K562 (cell line): ENCODE data around the gene PIM3. TPM values are rescaled to one million over a fixed set of nuclear protein-coding genes. Genes with fewer than 3 reads are reported as not detected.

Source experiments
- ATAC-seq: fragments of 200-7000 bp; cut with Tn5 transposase; 3 replicates; pipeline ENCODE4 v1.9.1; 2020; ENCODE audit warnings: moderate library complexity
- BruUV-seq: library from RNA; stranded (reverse); fragments of 400-500 nt; replicated peaks from 2 replicates; lab custom pipeline; 2021; lab: Mats Ljungman, UMichigan
- CTCF ChIA-PET: fragments of 300-600 bp; formaldehyde crosslinking; extraction: SDS; loops from one replicate; lab custom pipeline; 2021; ENCODE audit warnings: low intra/inter-chr PET ratio; lab: Yijun Ruan, JAX
- POLR2A ChIA-PET: fragments of 300-600, 350-650 bp; sonication (Branson Sonifier 250); formaldehyde crosslinking; extraction: SDS; loops from one replicate; lab custom pipeline; 2021; ENCODE audit warnings: antibody characterized with exemption, inconsistent platforms; lab: Yijun Ruan, JAX
- DNase-seq, 4 experiments: peaks; one replicate each; pipeline versions ENCODE4 v3.0.0 to v3.0.0-alpha.2; 2011 to 2018; ENCODE audit warnings: low spot score in 3 of 4, mixed read lengths in 3 of 4; ENCODE audit errors: extremely low read depth in 1 of 4
- FAIRE-seq: peaks from 2 replicates; lab custom pipeline; 2011; peaks lifted over from hg19 to GRCh38; lab: Jason Lieb, UNC
- H2AFZ ChIP-seq: 2 replicates; pipeline ENCODE4 v1.6.0; 2011; ENCODE audit warnings: low read depth, low read length, control low read depth, inconsistent platforms
- H3K27ac ChIP-seq: fragments of 200-600 bp; 3 replicates; pipeline ENCODE4 v1.8.0; 2011; ENCODE audit warnings: low read depth, mild to moderate bottlenecking, control low read depth, inconsistent platforms, low read length, moderate library complexity, mixed read lengths; ENCODE audit errors: extremely low read depth
- H3K27me3 ChIP-seq, 2 experiments: fragments of 300-600 bp in 1 of 2; 2 replicates in 1 of 2; 3 replicates in 1 of 2; pipeline versions ENCODE4 v1.6.0 to v1.8.0; 2011; ENCODE audit warnings: inconsistent platforms in 2 of 2, low read length in 2 of 2, mild to moderate bottlenecking in 1 of 2, mixed read lengths in 1 of 2, moderate library complexity in 1 of 2; ENCODE audit not compliant: control insufficient read depth in 2 of 2, insufficient read depth in 2 of 2
- H3K36me3 ChIP-seq: fragments of 300-600 bp; 3 replicates; pipeline ENCODE4 v1.8.0; 2011; ENCODE audit warnings: mild to moderate bottlenecking, low read length, inconsistent platforms; ENCODE audit not compliant: control insufficient read depth, insufficient read depth
- H3K4me1 ChIP-seq, 2 experiments: fragments of 200-600 bp in 1 of 2; replicated peaks in 1 of 2; 2 replicates in 1 of 2; 3 replicates in 1 of 2; pipeline versions ENCODE4 v1.5.1 to v1.8.0; 2011; ENCODE audit warnings: inconsistent platforms in 2 of 2, low read length in 2 of 2, mild to moderate bottlenecking in 1 of 2, mixed read lengths in 1 of 2, moderate library complexity in 1 of 2; ENCODE audit not compliant: control insufficient read depth in 2 of 2, insufficient read depth in 2 of 2
- H3K4me2 ChIP-seq: 2 replicates; pipeline ENCODE4 v1.6.1; 2011; ENCODE audit warnings: low read length, control low read depth, inconsistent platforms, mixed read lengths; ENCODE audit not compliant: insufficient read depth
- H3K4me3 ChIP-seq: fragments of 200-600 bp; sonication (generic), shearing (Covaris generic); 2 replicates; pipeline ENCODE4 v1.5.1; 2016; ENCODE audit warnings: control low read depth, inconsistent platforms
- H3K79me2 ChIP-seq: fragments of 200-600 bp; 3 replicates; pipeline ENCODE4 v1.8.0; 2011; ENCODE audit warnings: low read length, inconsistent platforms; ENCODE audit not compliant: control insufficient read depth, insufficient read depth
- H3K9ac ChIP-seq, 2 experiments: 2 replicates each; pipeline versions ENCODE4 v1.6.0 to v1.6.1; 2011; ENCODE audit warnings: low read depth in 2 of 2, low read length in 2 of 2, control low read depth in 1 of 2, inconsistent platforms in 1 of 2, mild to moderate bottlenecking in 1 of 2, mixed read lengths in 1 of 2; ENCODE audit not compliant: insufficient read depth in 1 of 2
- H3K9me1 ChIP-seq: one replicate; pipeline ENCODE4 v1.6.0; 2011; ENCODE audit warnings: inconsistent platforms, mild to moderate bottlenecking, low read length, moderate library complexity; ENCODE audit not compliant: control insufficient read depth, insufficient read depth
- H3K9me3 ChIP-seq: replicated peaks from 2 replicates; pipeline ENCODE4 v1.5.1; 2011; ENCODE audit warnings: low read depth, low read length, inconsistent platforms; ENCODE audit not compliant: control insufficient read depth, insufficient read depth
- H4K20me1 ChIP-seq: replicated peaks from 2 replicates; pipeline ENCODE4 v1.6.1; 2011; ENCODE audit warnings: low read length, inconsistent platforms, mixed read lengths; ENCODE audit not compliant: control insufficient read depth, insufficient read depth
- AFF4 ChIP-seq: sonication (generic); formaldehyde crosslinking; IDR thresholded peaks from 2 replicates; pipeline ENCODE4 v1.8.0; 2023; ENCODE audit warnings: mild to moderate bottlenecking, missing genetic modification reagents
- ETV6 ChIP-seq, 3 experiments: fragments of 150-350 bp in 1 of 3; sonication (generic) in 1 of 3; formaldehyde crosslinking in 1 of 3; IDR thresholded peaks; 2 replicates each; pipeline versions ENCODE4 v1.6.1 to v1.8.0; 2014 to 2022; ENCODE audit warnings: borderline replicate concordance in 2 of 3, low read depth in 2 of 3, antibody characterized with exemption in 1 of 3, low read length in 1 of 3, mild to moderate bottlenecking in 1 of 3, missing genetic modification reagents in 1 of 3
- NCOR1 ChIP-seq: fragments of 450-650 bp; IDR thresholded peaks from 2 replicates; pipeline ENCODE4 v1.6.1; 2016; ENCODE audit warnings: mild to moderate bottlenecking, moderate library complexity
- TCF7 ChIP-seq: sonication (generic); IDR thresholded peaks from 2 replicates; pipeline ENCODE4 v1.6.1; 2016; ENCODE audit warnings: antibody characterized with exemption, borderline replicate concordance
- ZNF140 ChIP-seq: fragments of 250-450 bp; sonication (Bioruptor Pico); IDR thresholded peaks from 2 replicates; pipeline ENCODE4 v1.8.0; 2021; ENCODE audit warnings: moderate library complexity, mild to moderate bottlenecking, inconsistent platforms
- WGBS: fragments of 100-300 bp; shearing (Covaris generic); methylation state at CpG from one replicate; pipeline ENCODE4 v1.1.6; 2016; ENCODE audit warnings: low coverage, mixed read lengths; ENCODE audit not compliant: insufficient coverage; ENCODE audit errors: missing lambda C conversion rate; 5-methylcytosine and 5-hydroxymethylcytosine counted together
- in situ Hi-C: fragments of 300-500 bp; cut with MboI; formaldehyde crosslinking; loops from 4 replicates; pipeline ENCODE4 v1.15.0; 2018; ENCODE audit warnings: inconsistent platforms, mixed read lengths
- intact Hi-C: fragments of 100-400 bp; cut with micrococcal nuclease; formaldehyde crosslinking; loops from 2 replicates; pipeline ENCODE4 v1.14.2; 2022
- polyA plus RNA-seq, 8 experiments: library from polyadenylated mRNA; depleted of rRNA in 4 of 8; stranded (reverse) in 5 of 8; unstranded in 3 of 8; fragments of >200 nt; fragmentation: Nextera tagmentation in 2 of 8; fragmentation: Illumina TruSeq in 1 of 8; extraction: Ambion mirVana in 2 of 8; extraction: Trizol in 1 of 8; gene quantifications; 2 replicates each; pipeline versions ENCODE4 v1.2.1 to v1.2.3, GENCODE V29; 2011 to 2014; ENCODE audit warnings: inconsistent platforms in 1 of 8, missing spikeins in 1 of 8
- total RNA-seq, 7 experiments: library from RNA; depleted of rRNA in 6 of 7; stranded (reverse); fragments of >200 nt in 6 of 7; fragmentation: Illumina TruSeq in 2 of 7; extraction: Trizol in 2 of 7; gene quantifications; 2 replicates each; pipeline versions ENCODE4 v1.2.1 to v1.2.3, GENCODE V29; 2011 to 2021; ENCODE audit warnings: low replicate concordance in 1 of 7

PIM3 gene
- total and polyA plus RNA-seq, 9 of the 15 experiments (the other 6 are each of a cell fraction or from before 2014, with no cell fraction given) = 0.24 to 40.5 (median 5.3) TPM

GRCh38 chr22:49913446-49913845 lies 47.1 kb upstream of the PIM3 start (continued):
- TF ChIP-seq AFF4 (CRISPR knock-in tag) (no peak), NCOR1 (no peak)

GRCh38 chr22:49914256-49914655 lies 46.3 kb upstream of the PIM3 start:
- ChIA-PET CTCF (no interaction called here), POLR2A (interaction anchor here (0.9 kb wide), 1 partner anchor 17 kb away, joined by 3 read pairs; no protein-coding TSS in a partner anchor)
- H3K9me1 ChIP-seq = no peaks in the 10 kb centered on the region
- intact Hi-C loops (no loop called here), in situ Hi-C loops (loop anchor here (10.0 kb wide), 1 partner anchor 89 kb away; the partner anchor contains the start of gene BRD1)
- ATAC-seq = no peak
- peaks cover 14% of the 10 kb centered on the region for H3K79me2 ChIP-seq
- no peak overlapping the region for H3K4me2 ChIP-seq
- H3K9me3 ChIP-seq = no peaks in the 10 kb centered on the region
- peak overlapping the region in 1 of 2 experiments; percentile 35; a peak in 1 of 4 replicates for H3K9ac ChIP-seq
- no TSS peak for BruUV-seq
- FAIRE-seq = no peak
- H3K4me1 ChIP-seq = peaks cover 5 to 22% of the 10 kb centered on the region in 2 experiments; a peak in 4 of 5 replicates
- H3K4me3 ChIP-seq = no peak overlapping the region
- H3K27ac ChIP-seq = no peak overlapping the region
- H3K27me3 ChIP-seq = no peaks in the 10 kb centered on the region
- no peaks in the 10 kb centered on the region for H4K20me1 ChIP-seq
- TF ChIP-seq TCF7 (no peak), ZNF140 (CRISPR knock-in tag) (no peak), ETV6 (IDR thresholded peaks at IDR 0.05; ENCODE audit: borderline replicate concordance in 1 of 2, low read depth in 2 of 2, low read length in 1 of 2) (no peak), ETV6 (CRISPR knock-in tag; IDR thresholded peaks at IDR 0.05; ENCODE audit: borderline replicate concordance) (no peak)
- no peak for DNase-seq
- H2AFZ ChIP-seq = no peak overlapping the region
- peaks cover 7% of the 10 kb centered on the region; the same call in 2 of the 3 replicates for H3K36me3 ChIP-seq
- 100% methylated on average over 2 of the region's 12 CpGs for WGBS
